Ovary (tissue), 3 donors: ENCODE data around the gene BIN2.

Source experiments
- CTCF ChIP-seq, 3 donors: fragments of 450-650 bp in 2 of 3; fragments of 200-600 bp in 1 of 3; IDR thresholded peaks; one replicate each; pipeline versions ENCODE4 v1.5.1 to v1.8.0; 2016 to 2022; ENCODE audit warnings: antibody characterized with exemption in 3 of 3, mild to moderate bottlenecking in 1 of 3
- POLR2A ChIP-seq: fragments of 450-650 bp; IDR thresholded peaks from one replicate; pipeline ENCODE4 v1.6.1; 2017; ENCODE audit warnings: antibody characterized with exemption, mild to moderate bottlenecking, moderate library complexity
- donor health status: DM: no; HTN: no; CAD: no.

- TF ChIP-seq POLR2A = no peak
- TF ChIP-seq CTCF (IDR thresholded peaks at IDR 0.05) = no peak
These were observed 33.5 kb upstream of the BIN2 start for GRCh38 chr12:51357374-51358047.
